ENCODE data around the gene TBC1D32. TPM values are rescaled to one million over a fixed set of nuclear protein-coding genes. Genes with fewer than 3 reads are reported as not detected.
"Not testable (repeated sequence)": the region's sequence is repeated elsewhere in the genome, so short reads cannot be mapped to it uniquely, and the experiment has no call there.

TBC1D32 gene
- total and polyA plus RNA-seq, 7 donors: 0.60 to 6.1 (median 2.1) TPM

DNA sequence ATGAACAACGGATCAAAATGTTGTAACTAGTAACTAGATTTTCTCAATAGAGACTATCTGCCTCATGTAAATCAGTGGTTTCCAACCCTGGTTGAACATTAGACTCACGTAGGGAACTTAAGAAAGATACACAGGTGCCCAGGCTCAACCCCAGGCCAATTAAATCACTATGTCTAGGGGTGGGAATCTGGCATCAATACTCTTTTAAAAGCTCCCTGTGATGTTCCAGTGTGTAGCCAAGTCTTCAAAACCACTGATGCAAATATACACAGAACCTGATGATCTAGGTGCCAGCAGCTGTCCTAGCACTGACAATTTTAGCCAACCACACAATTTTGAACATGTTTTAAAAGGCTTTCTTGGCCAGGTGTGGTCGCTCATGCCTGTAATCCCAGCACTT is 128.7 kb downstream of the TBC1D32 start:
- Histone ChIP-seq H3K9me3 (no peaks in the 10 kb centered on the region), H3K27ac (no peak overlapping the region), H3K4me3 (no peak overlapping the region), H3K27me3 (no peaks in the 10 kb centered on the region), H3K36me3 (no peaks in the 10 kb centered on the region), H3K4me1 (no peaks in the 10 kb centered on the region)
- no peak for DNase-seq
- intact Hi-C loops (cut with DNase I): no loop called here
- 89 to 91% methylated on average over 3 of the region's 3 CpGs for WGBS, 2 donors
- TF ChIP-seq EP300 (IDR thresholded peaks at IDR 0.05) (no peak), POLR2A (IDR thresholded peaks at IDR 0.05) (no peak), POLR2AphosphoS5 (IDR thresholded peaks at IDR 0.05) (no peak)
- TF ChIP-seq, protein P1, sequence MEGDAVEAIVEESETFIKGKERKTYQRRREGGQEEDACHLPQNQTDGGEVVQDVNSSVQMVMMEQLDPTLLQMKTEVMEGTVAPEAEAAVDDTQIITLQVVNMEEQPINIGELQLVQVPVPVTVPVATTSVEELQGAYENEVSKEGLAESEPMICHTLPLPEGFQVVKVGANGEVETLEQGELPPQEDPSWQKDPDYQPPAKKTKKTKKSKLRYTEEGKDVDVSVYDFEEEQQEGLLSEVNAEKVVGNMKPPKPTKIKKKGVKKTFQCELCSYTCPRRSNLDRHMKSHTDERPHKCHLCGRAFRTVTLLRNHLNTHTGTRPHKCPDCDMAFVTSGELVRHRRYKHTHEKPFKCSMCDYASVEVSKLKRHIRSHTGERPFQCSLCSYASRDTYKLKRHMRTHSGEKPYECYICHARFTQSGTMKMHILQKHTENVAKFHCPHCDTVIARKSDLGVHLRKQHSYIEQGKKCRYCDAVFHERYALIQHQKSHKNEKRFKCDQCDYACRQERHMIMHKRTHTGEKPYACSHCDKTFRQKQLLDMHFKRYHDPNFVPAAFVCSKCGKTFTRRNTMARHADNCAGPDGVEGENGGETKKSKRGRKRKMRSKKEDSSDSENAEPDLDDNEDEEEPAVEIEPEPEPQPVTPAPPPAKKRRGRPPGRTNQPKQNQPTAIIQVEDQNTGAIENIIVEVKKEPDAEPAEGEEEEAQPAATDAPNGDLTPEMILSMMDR (IDR thresholded peaks at IDR 0.05): no peak

DNA sequence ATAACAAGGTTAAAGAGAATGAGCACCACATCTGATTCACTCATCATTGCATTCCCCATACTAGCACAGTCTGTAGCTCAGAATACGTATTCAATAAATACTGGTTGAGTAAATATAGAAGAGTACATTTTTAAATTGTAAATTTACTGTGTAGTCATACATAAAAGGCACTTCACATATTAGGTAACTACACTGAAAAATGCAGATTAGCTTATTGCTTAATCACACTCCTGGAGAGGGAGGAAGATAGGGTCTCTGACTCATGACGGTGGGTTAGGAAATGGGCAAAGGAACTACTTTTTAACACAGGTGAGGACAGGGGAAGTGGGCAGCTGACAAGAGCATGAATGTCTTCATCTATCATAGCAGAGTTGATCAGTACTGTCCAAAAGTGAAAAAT is 133.2 kb downstream of the TBC1D32 start:
- Histone ChIP-seq H3K9me3 (no peaks in the 10 kb centered on the region), H3K27me3 (no peaks in the 10 kb centered on the region), H3K4me3 (no peak overlapping the region), H3K27ac (no peak overlapping the region), H3K36me3 (no peaks in the 10 kb centered on the region), H3K4me1 (no peaks in the 10 kb centered on the region)
- WGBS, 2 donors: 82 to 87% methylated on average over 2 of the region's 2 CpGs
- intact Hi-C loops (cut with DNase I): no loop called here
- TF ChIP-seq POLR2A (IDR thresholded peaks at IDR 0.05): no peak
- TF ChIP-seq EP300 (IDR thresholded peaks at IDR 0.05): no peak
- TF ChIP-seq, protein P1 (IDR thresholded peaks at IDR 0.05): no peak
- TF ChIP-seq POLR2AphosphoS5 (IDR thresholded peaks at IDR 0.05): no peak
- DNase-seq: no peak

GRCh38 chr6:121196042-121196441 is 138.2 kb downstream of the TBC1D32 start:
- H3K27ac ChIP-seq; H3K9me3 ChIP-seq; H3K27me3 ChIP-seq; H3K4me1 ChIP-seq; DNase-seq; H3K4me3 ChIP-seq; intact Hi-C loops (cut with DNase I); H3K36me3 ChIP-seq: not testable (repeated sequence)
- 97 to 98% methylated on average over 4 of the region's 4 CpGs for WGBS, 2 donors

DNA sequence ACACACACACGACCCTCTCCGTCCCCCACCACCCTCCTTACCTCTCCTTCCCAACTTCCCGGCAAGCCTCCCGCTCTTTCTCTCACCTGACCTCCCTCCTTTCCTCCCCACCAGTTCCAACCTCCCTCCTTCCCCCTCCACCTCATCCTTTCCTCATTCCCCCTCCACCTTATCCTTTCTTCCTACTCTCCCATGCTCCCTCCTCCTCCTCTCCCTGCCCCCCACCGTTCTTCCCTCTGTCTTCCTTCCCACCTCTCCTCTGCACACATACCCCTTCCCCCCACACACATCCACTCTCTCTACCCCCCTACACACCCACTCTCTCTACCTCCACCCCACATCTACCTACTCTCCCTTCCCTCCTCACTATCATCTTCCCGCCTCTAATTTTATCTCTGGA is 144.2 kb downstream of the TBC1D32 start:
- Histone ChIP-seq H3K9me3 (no peaks in the 10 kb centered on the region), H3K27me3 (no peaks in the 10 kb centered on the region), H3K27ac (no peak overlapping the region), H3K4me3 (no peak overlapping the region), H3K4me1 (no peaks in the 10 kb centered on the region), H3K36me3 (no peaks in the 10 kb centered on the region)
- intact Hi-C loops (cut with DNase I): no loop called here
- no peak for DNase-seq
- no peak for TF ChIP-seq POLR2AphosphoS5 (IDR thresholded peaks at IDR 0.05)
- TF ChIP-seq, protein P1 (IDR thresholded peaks at IDR 0.05): no peak
- no peak for TF ChIP-seq EP300 (IDR thresholded peaks at IDR 0.05)
- no peak for TF ChIP-seq POLR2A (IDR thresholded peaks at IDR 0.05)
- 82 to 87% methylated on average over 6 of the region's 6 CpGs for WGBS, 2 donors

GRCh38 chr6:121188356-121188755 is 145.9 kb downstream of the TBC1D32 start:
- WGBS, 2 donors: 39 to 53% methylated on average over 1 of the region's 1 CpG
- H3K27me3 ChIP-seq: no peaks in the 10 kb centered on the region
- intact Hi-C loops (cut with DNase I): no loop called here

More at GRCh38 chr6:121188356-121188755, 145.9 kb downstream of the TBC1D32 start:
- Histone ChIP-seq H3K4me3 (no peak overlapping the region), H3K27ac (no peak overlapping the region), H3K36me3 (no peaks in the 10 kb centered on the region), H3K4me1 (no peaks in the 10 kb centered on the region), H3K9me3 (no peaks in the 10 kb centered on the region)
- TF ChIP-seq, protein P1 (IDR thresholded peaks at IDR 0.05): no peak
- TF ChIP-seq EP300 (IDR thresholded peaks at IDR 0.05) (no peak), POLR2A (IDR thresholded peaks at IDR 0.05) (no peak), POLR2AphosphoS5 (IDR thresholded peaks at IDR 0.05) (no peak)
- no peak for DNase-seq
